ENCODE data around the gene RICTOR. TPM values are rescaled to one million over a fixed set of nuclear protein-coding genes. Genes with fewer than 3 reads are reported as not detected.

The RICTOR gene
- total RNA-seq, 1 experiment from 2014 or later: 28.1 TPM

- 0 out of 2 replicates have a peak, but pooled peaks cover 5% of the 10 kb centered on the region for H3K79me2 ChIP-seq (ENCODE audit: low read length)
- POLR2A ChIA-PET (ENCODE audit: unreplicated experiment): no interaction called here
- no peaks in the 10 kb centered on the region for H3F3A ChIP-seq (ENCODE audit: low read length, unreplicated experiment)
- H3K4me2 ChIP-seq (ENCODE audit: low read length): no peak overlapping the region
- H3K4me3 ChIP-seq (ENCODE audit: low read length): no peak overlapping the region
- H3K36me3 ChIP-seq (ENCODE audit: low read depth, low read length): peaks cover 27% of the 10 kb centered on the region
- H4K20me1 ChIP-seq (ENCODE audit: low read length): no peaks in the 10 kb centered on the region
- H3K9me3 ChIP-seq (ENCODE audit: low read length): no peaks in the 10 kb centered on the region
- no peaks in the 10 kb centered on the region for H3K27me3 ChIP-seq (ENCODE audit: low read length)
- H3K9ac ChIP-seq (ENCODE audit: low read length): no peak overlapping the region
- DNase-seq (no peak), ATAC-seq (no peak)
- H3K4me1 ChIP-seq (ENCODE audit: insufficient read depth, low read length): peaks cover 5% of the 10 kb centered on the region; the same call in 1 of the 2 replicates
- H3K9me2 ChIP-seq (replicated peaks; ENCODE audit: low read length): no peaks in the 10 kb centered on the region
- H3K27ac ChIP-seq (ENCODE audit: low read length): no peak overlapping the region
- H2AFZ ChIP-seq (ENCODE audit: low read length): no peak overlapping the region
- CTCF ChIA-PET: no interaction called here
- TF ChIP-seq EZH2 (IDR thresholded peaks at IDR 0.05; ENCODE audit: low read length, unreplicated experiment) (no peak), CTCF (conservative IDR thresholded peaks at IDR 0.05; ENCODE audit: low read depth, low read length) (no peak), EZH2phosphoT487 (IDR thresholded peaks at IDR 0.05; ENCODE audit: borderline replicate concordance, low read length) (no peak)
- BruUV-seq (replicated peaks): no TSS peak
- intact Hi-C loops (cut with micrococcal nuclease): loop anchor here (5.0 to 10.0 kb wide), 3 partner anchors 32 to 185 kb away; no protein-coding TSS in a partner anchor
Measured at GRCh38 chr5:39009981-39010380, 64.2 kb downstream of the RICTOR start.

GRCh38 chr5:39009280-39009679 lies 64.9 kb downstream of the RICTOR start:
- Histone ChIP-seq H4K20me1 (ENCODE audit: low read length) (no peaks in the 10 kb centered on the region), H3F3A (ENCODE audit: low read length, unreplicated experiment) (no peaks in the 10 kb centered on the region), H3K9ac (ENCODE audit: low read length) (no peak overlapping the region), H3K4me3 (ENCODE audit: low read length) (no peak overlapping the region), H3K9me3 (ENCODE audit: low read length) (no peaks in the 10 kb centered on the region), H3K4me2 (ENCODE audit: low read length) (no peak overlapping the region), H3K36me3 (ENCODE audit: low read depth, low read length) (peaks cover 27% of the 10 kb centered on the region), H3K27me3 (ENCODE audit: low read length) (no peaks in the 10 kb centered on the region), H3K9me2 (replicated peaks; ENCODE audit: low read length) (no peaks in the 10 kb centered on the region), H3K4me1 (ENCODE audit: insufficient read depth, low read length) (no peaks in the 10 kb centered on the region), H2AFZ (ENCODE audit: low read length) (no peak overlapping the region), H3K79me2 (ENCODE audit: low read length) (no peaks in the 10 kb centered on the region), H3K27ac (ENCODE audit: low read length) (no peak overlapping the region)
- no peak for DNase-seq
- no peak for ATAC-seq
- POLR2A ChIA-PET (ENCODE audit: unreplicated experiment): interaction anchor here (0.5 kb wide), 1 partner anchor 36 kb away, joined by 7 read pairs; no protein-coding TSS in a partner anchor
- BruUV-seq (replicated peaks): no TSS peak
- intact Hi-C loops (cut with micrococcal nuclease): loop anchor here (5.0 to 10.0 kb wide), 3 partner anchors 33 to 186 kb away; no protein-coding TSS in a partner anchor
- TF ChIP-seq EZH2 (IDR thresholded peaks at IDR 0.05; ENCODE audit: low read length, unreplicated experiment) (no peak), EZH2phosphoT487 (IDR thresholded peaks at IDR 0.05; ENCODE audit: borderline replicate concordance, low read length) (no peak), CTCF (conservative IDR thresholded peaks at IDR 0.05; ENCODE audit: low read depth, low read length) (no peak)
- CTCF ChIA-PET: no interaction called here

- peaks cover 10% of the 10 kb centered on the region for H3K36me3 ChIP-seq (ENCODE audit: low read depth, low read length)
- CTCF ChIA-PET: no interaction called here
- DNase-seq: no peak
- no peaks in the 10 kb centered on the region for H3K79me2 ChIP-seq (ENCODE audit: low read length)
- H3K9me2 ChIP-seq (replicated peaks; ENCODE audit: low read length): no peaks in the 10 kb centered on the region
- no peak for TF ChIP-seq EZH2 (IDR thresholded peaks at IDR 0.05; ENCODE audit: low read length, unreplicated experiment)
- no peak for TF ChIP-seq CTCF (conservative IDR thresholded peaks at IDR 0.05; ENCODE audit: low read depth, low read length)
- TF ChIP-seq EZH2phosphoT487 (IDR thresholded peaks at IDR 0.05; ENCODE audit: borderline replicate concordance, low read length): no peak
- H3K27me3 ChIP-seq (ENCODE audit: low read length): no peaks in the 10 kb centered on the region
- H3K9me3 ChIP-seq (ENCODE audit: low read length): no peaks in the 10 kb centered on the region
- no peaks in the 10 kb centered on the region for H3F3A ChIP-seq (ENCODE audit: low read length, unreplicated experiment)
- POLR2A ChIA-PET (ENCODE audit: unreplicated experiment): no interaction called here
- no peak overlapping the region for H3K4me2 ChIP-seq (ENCODE audit: low read length)
- H2AFZ ChIP-seq (ENCODE audit: low read length): no peak overlapping the region
- H3K4me1 ChIP-seq (ENCODE audit: insufficient read depth, low read length): no peaks in the 10 kb centered on the region
- H4K20me1 ChIP-seq (ENCODE audit: low read length): no peaks in the 10 kb centered on the region
- no peak for ATAC-seq
- intact Hi-C loops (cut with micrococcal nuclease): loop anchor here (5.0 to 10.0 kb wide), 3 partner anchors 36 to 188 kb away; no protein-coding TSS in a partner anchor
- no peak overlapping the region for H3K9ac ChIP-seq (ENCODE audit: low read length)
- H3K27ac ChIP-seq (ENCODE audit: low read length): no peak overlapping the region
- BruUV-seq (replicated peaks): no TSS peak
- no peak overlapping the region for H3K4me3 ChIP-seq (ENCODE audit: low read length)
Measured at GRCh38 chr5:39006650-39007049, 67.5 kb downstream of the RICTOR start.

Data from PC-3 (cell line).